IMR-90 (cell line): ENCODE data around the gene ADORA2A.

Experiments used
- CEBPB ChIP-seq: IDR thresholded peaks from 2 replicates; pipeline ENCODE4 v1.6.1; 2012; ENCODE audit warnings: low read depth, low read length, improper control_type of control experiment
- CHD1 ChIP-seq: IDR thresholded peaks from 2 replicates; pipeline ENCODE4 v1.6.1; 2012; ENCODE audit warnings: low read depth, low read length, improper control_type of control experiment
- CTCF ChIP-seq: conservative IDR thresholded peaks from 2 replicates; pipeline ENCODE4 v1.5.1; 2012; ENCODE audit warnings: mild to moderate bottlenecking, low read depth, low read length, improper control_type of control experiment
- POLR2A ChIP-seq: IDR thresholded peaks from 2 replicates; pipeline ENCODE4 v1.6.1; 2012; ENCODE audit warnings: mild to moderate bottlenecking, low read depth, low read length
- SMC3 ChIP-seq: fragments of 150-350 bp; IDR thresholded peaks from 2 replicates; pipeline ENCODE4 v1.6.1; 2016; ENCODE audit warnings: low read depth, mild to moderate bottlenecking, antibody characterized with exemption, low read length, moderate library complexity

- no peak for TF ChIP-seq CEBPB
- TF ChIP-seq CTCF, result no peak
- no peak for TF ChIP-seq POLR2A
- no peak for TF ChIP-seq CHD1
- no peak for TF ChIP-seq SMC3
These were observed 1.5 kb downstream of the ADORA2A start for GRCh38 chr22:24428751-24429410.
